BLaER1 (cell line): ENCODE measurements around the gene BAIAP3.

Experiments used
- H3K27ac ChIP-seq: shearing (Covaris generic); formaldehyde crosslinking; 2 replicates; pipeline ENCODE4 v1.8.1; 2022
- H3K27me3 ChIP-seq: shearing (Covaris generic); formaldehyde crosslinking; 2 replicates; pipeline ENCODE4 v1.8.1; 2022
- H3K36me3 ChIP-seq: shearing (Covaris generic); formaldehyde crosslinking; 2 replicates; pipeline ENCODE4 v1.8.1; 2022
- H3K4me1 ChIP-seq: shearing (Covaris generic); formaldehyde crosslinking; 2 replicates; pipeline ENCODE4 v1.8.1; 2022
- H3K4me2 ChIP-seq: shearing (Covaris generic); formaldehyde crosslinking; 2 replicates; pipeline ENCODE4 v1.8.1; 2022
- H3K4me3 ChIP-seq: shearing (Covaris generic); formaldehyde crosslinking; 2 replicates; pipeline ENCODE4 v1.8.1; 2022
- H3K9ac ChIP-seq: shearing (Covaris generic); formaldehyde crosslinking; 2 replicates; pipeline ENCODE4 v1.8.1; 2022
- H3K9me3 ChIP-seq: shearing (Covaris generic); formaldehyde crosslinking; 2 replicates; pipeline ENCODE4 v1.8.1; 2022
- H4K20me1 ChIP-seq: shearing (Covaris generic); formaldehyde crosslinking; 2 replicates; pipeline ENCODE4 v1.8.1; 2022
- Cebpa-rat ChIP-seq: shearing (Covaris generic); IDR thresholded peaks from 2 replicates; pipeline ENCODE4 v1.8.1; 2022

The BAIAP3 gene

DNA sequence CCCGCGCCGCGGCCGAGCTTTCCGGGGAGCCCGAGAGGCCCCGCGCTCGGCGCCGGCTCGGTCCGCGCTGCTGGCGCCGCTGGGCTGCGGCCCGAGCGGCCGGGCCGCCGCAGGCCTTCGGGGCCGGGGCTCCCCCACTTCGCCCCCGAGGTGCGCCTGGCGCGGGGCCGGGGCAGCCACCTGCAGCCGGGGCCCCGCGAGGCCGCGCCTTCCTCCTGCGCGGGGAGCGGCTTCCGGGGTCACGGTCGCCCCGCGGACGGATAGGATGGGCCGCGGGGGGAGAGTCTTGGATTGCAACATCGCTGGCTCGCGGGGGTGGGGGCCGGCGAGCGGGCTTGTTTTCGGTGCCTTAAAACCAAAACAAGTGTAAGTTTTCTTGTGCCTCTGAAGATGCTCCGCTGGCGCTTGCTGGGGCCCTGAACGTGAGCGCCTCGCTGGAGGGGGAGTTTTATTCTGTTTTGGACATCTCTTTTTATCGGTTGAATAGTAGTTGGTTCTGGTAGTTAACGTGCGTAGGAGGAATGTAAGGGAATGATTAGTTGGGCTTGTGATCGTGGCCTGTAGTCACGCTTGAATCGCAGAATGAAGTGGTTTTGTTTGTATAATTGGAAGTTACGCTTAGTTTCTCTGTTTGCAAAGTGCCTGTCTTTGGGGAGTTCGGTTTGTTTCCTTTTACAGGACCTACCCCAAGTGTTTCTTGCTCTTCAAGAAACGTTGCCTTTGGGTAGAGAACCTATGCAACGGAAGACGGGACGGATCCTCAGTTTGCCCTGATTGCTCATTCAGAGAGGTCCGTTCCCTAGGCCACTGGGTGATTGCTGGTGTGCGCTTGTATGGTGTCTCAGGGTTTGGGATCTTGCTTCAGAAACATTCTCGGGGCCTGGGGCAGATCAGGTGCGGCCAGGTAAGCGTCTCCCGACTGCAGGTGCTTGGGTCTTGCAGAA, 23.3 kb upstream of the BAIAP3 start:
- peak overlapping the region; percentile 94 for H3K4me2 ChIP-seq
- peak overlapping the region; percentile 100 for H3K27ac ChIP-seq
- TF ChIP-seq Cebpa-rat = peak; percentile 89
- H3K9me3 ChIP-seq = no peaks in the 10 kb centered on the region
- peaks cover 55% of the 10 kb centered on the region for H4K20me1 ChIP-seq
- H3K4me3 ChIP-seq = peak overlapping the region; percentile 100
- peaks cover 42% of the 10 kb centered on the region for H3K36me3 ChIP-seq
- H3K27me3 ChIP-seq = no peaks in the 10 kb centered on the region
- peak overlapping the region; percentile 100 for H3K9ac ChIP-seq
- peaks cover 48% of the 10 kb centered on the region for H3K4me1 ChIP-seq

DNA sequence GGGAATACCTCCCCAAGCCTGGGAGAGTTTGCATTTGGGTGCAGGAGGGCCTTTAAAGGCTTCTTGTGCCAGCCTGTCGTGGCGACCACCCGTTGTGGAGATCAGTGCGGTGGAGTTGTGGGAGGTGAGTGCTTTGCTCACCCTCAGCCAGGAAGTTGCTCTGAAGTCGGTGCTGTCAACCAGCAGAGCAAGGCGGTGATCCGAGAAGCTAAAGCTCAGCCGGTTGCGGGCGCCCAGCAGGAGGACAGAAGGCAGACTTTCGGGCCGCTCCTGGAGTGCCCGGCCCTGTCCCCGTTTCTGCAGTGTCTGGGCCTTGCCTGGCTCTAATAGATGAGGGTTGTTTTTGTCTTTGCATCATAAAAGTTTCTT, 22.6 kb upstream of the BAIAP3 start:
- no peaks in the 10 kb centered on the region for H3K27me3 ChIP-seq
- H3K4me1 ChIP-seq = peaks cover 41% of the 10 kb centered on the region
- H3K36me3 ChIP-seq = peaks cover 49% of the 10 kb centered on the region
- H3K4me3 ChIP-seq = peak overlapping the region; percentile 100
- H4K20me1 ChIP-seq = peaks cover 62% of the 10 kb centered on the region
- H3K4me2 ChIP-seq = peak overlapping the region; percentile 94
- peak overlapping the region; percentile 100 for H3K27ac ChIP-seq
- H3K9me3 ChIP-seq = no peaks in the 10 kb centered on the region
- no peak for TF ChIP-seq Cebpa-rat
- H3K9ac ChIP-seq = peak overlapping the region; percentile 100

DNA sequence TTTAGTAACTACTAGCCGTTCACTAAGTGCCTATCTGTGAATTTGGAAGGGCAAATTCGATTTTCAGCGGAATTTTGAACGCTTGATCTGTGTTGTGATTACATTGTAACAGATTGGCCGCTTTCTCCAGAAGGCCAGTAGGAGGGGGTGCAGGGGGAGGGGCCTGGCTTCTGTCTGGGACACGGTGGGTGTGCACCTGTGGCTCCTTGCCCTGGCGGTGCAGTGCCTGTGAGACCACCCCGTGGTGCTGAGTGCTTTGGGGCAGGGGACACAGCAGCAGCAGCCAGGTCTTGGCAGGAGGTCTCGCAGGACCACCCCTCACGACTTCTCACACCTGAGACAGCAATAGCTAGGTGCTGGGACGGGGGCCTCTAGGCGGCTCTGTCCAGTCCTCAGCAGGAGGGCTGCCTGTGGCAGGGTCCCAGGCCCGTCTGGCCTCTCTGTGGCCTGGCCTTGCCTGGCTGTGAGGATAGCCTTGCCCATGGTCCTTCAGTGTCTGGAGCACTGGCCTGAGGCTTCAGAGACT, 22.2 kb upstream of the BAIAP3 start:
- H3K27ac ChIP-seq = peak overlapping the region; percentile 52; the same call in 1 of the 2 replicates
- H3K4me3 ChIP-seq = peak overlapping the region; percentile 100
- H3K4me2 ChIP-seq = peak overlapping the region; percentile 94
- peaks cover 53% of the 10 kb centered on the region for H3K36me3 ChIP-seq
- H3K9ac ChIP-seq = peak overlapping the region; percentile 100
- H4K20me1 ChIP-seq = peaks cover 67% of the 10 kb centered on the region
- H3K27me3 ChIP-seq = no peaks in the 10 kb centered on the region
- no peaks in the 10 kb centered on the region for H3K9me3 ChIP-seq
- no peak for TF ChIP-seq Cebpa-rat
- H3K4me1 ChIP-seq = peaks cover 36% of the 10 kb centered on the region

DNA sequence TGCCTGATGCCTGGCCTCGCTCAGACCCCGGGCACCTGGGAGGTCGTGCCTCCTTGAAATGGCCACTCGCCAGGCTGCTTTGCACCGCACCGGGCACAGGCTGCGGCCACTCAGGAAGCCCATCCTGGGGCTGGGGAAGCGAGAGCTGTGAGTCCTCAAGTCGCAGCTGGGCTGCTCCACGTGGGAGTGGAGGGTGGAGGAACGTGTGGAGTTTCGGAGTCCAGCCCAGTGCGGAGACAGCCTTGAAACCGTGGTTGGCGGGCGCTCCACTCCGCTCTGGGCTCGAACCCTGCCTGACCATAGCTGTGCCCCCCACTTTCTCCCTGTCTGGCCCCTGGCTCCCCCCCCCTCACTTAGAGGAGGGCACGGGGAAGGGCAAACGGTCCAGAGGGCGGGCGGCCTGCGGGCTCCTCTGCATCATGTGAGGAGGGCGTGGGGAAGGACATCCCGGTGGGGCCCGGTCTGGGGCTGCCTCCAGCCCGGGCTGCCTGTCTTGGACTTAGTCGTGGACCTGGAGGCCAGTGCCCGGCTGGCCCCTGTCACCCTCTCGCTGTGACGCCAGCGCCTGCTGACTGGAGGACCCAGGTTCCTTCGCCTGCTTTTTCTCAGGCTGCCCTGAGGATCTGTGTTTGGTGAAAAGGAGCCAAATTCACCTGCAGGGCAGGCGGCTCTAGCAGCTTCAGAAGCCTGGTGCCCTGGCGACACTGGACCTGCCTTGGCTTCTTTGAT, 21.5 kb upstream of the BAIAP3 start:
- Histone ChIP-seq H3K4me3 (peak overlapping the region; percentile 100), H3K4me2 (peak overlapping the region; percentile 94), H3K9me3 (no peaks in the 10 kb centered on the region), H3K4me1 (peaks cover 30% of the 10 kb centered on the region), H3K36me3 (peaks cover 60% of the 10 kb centered on the region), H3K27ac (peak overlapping the region; percentile 52; the same call in 1 of the 2 replicates), H4K20me1 (peaks cover 73% of the 10 kb centered on the region), H3K9ac (peak overlapping the region; percentile 100), H3K27me3 (no peaks in the 10 kb centered on the region)
- TF ChIP-seq Cebpa-rat = no peak

DNA sequence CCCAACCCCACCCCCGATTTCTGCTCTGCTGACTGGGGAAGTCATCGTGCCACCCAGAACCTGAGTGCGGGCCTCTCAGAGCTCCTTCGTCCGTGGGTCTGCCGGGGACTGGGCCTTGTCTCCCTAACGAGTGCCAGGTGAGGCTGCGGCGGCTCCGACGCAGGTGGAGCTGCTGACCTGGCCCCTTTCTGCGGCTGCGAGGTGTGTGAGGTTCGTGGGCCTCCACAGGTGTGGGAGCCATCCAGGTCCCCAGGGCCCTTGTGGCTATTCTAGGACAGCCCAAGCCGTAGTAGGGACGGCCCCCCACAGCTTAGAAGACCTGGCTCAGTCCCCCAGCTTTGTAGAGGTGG, 21.0 kb upstream of the BAIAP3 start:
- Histone ChIP-seq H3K4me2 (peak overlapping the region; percentile 94), H3K36me3 (peaks cover 65% of the 10 kb centered on the region)

DNA sequence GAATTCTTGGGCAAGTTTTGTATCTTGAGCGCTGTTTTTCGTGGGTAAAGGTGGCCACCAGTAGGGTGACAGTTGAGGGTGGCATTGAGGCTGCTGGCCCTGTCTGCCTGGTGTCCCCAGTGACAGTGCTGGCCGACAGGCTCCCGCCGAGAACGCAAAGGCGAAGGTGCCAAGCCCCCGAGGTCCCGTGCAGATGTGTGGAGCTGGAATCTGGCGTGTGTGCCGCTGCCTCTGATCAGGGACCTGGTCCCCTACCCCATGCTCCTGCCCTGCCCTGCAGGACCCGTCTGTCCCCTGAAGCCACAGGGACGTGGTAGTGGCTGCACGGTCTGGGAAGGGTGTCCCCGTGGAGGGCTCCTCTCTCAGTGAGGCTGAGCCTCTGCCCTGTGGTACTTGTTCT, 20.5 kb upstream of the BAIAP3 start:
- Histone ChIP-seq H4K20me1 (peaks cover 83% of the 10 kb centered on the region), H3K27ac (no peak overlapping the region), H3K4me1 (peaks cover 26% of the 10 kb centered on the region), H3K27me3 (no peaks in the 10 kb centered on the region), H3K36me3 (peaks cover 70% of the 10 kb centered on the region), H3K9ac (peak overlapping the region; percentile 100; the same call in 1 of the 2 replicates), H3K4me3 (no peak overlapping the region), H3K9me3 (no peaks in the 10 kb centered on the region), H3K4me2 (peak overlapping the region; percentile 94)
- TF ChIP-seq Cebpa-rat = no peak

More for the DNA sequence above, 21.0 kb upstream of the BAIAP3 start:
- H3K4me3 ChIP-seq = peak overlapping the region; percentile 100; the same call in 1 of the 2 replicates
- H3K9me3 ChIP-seq = no peaks in the 10 kb centered on the region
- H4K20me1 ChIP-seq = peaks cover 78% of the 10 kb centered on the region
- H3K27ac ChIP-seq = no peak overlapping the region
- peak overlapping the region; percentile 100 for H3K9ac ChIP-seq
- H3K27me3 ChIP-seq = no peaks in the 10 kb centered on the region
- peaks cover 26% of the 10 kb centered on the region for H3K4me1 ChIP-seq
- TF ChIP-seq Cebpa-rat = no peak

DNA sequence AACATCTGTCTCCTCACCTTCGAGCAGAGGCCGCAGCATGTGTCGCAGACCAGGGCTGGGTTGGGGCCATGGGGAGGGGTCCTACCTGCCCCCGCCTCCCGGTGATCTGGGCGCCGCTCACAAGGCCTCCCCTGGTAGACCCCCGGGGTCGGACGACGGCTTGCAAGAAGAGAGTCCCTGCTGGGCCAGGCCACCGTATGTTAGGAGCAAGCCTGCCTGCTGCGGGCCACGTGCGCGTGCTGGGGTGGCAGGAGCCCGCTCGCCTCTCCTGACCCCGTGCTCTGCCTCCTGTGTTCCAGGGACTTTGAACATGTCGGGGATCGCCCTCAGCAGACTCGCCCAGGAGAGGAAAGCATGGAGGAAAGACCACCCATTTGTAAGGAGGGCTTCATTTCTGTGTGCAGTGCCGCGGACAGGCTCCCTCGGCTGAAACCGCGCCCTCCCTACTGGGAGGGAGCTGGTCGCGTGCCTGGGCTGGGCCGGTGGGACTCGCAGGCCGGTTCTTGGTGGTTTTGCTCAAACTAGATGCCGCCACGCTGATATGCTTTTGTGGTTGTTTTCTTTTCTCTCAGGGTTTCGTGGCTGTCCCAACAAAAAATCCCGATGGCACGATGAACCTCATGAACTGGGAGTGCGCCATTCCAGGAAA, 19.6 kb upstream of the BAIAP3 start:
- no peak overlapping the region for H3K9ac ChIP-seq
- TF ChIP-seq Cebpa-rat = no peak
- no peak overlapping the region; the same call in 1 of the 2 replicates for H3K4me2 ChIP-seq
- H3K27me3 ChIP-seq = no peaks in the 10 kb centered on the region
- peaks cover 92% of the 10 kb centered on the region for H4K20me1 ChIP-seq
- H3K27ac ChIP-seq = no peak overlapping the region
- H3K36me3 ChIP-seq = peaks cover 79% of the 10 kb centered on the region
- peaks cover 26% of the 10 kb centered on the region for H3K4me1 ChIP-seq
- H3K4me3 ChIP-seq = no peak overlapping the region
- H3K9me3 ChIP-seq = no peaks in the 10 kb centered on the region

DNA sequence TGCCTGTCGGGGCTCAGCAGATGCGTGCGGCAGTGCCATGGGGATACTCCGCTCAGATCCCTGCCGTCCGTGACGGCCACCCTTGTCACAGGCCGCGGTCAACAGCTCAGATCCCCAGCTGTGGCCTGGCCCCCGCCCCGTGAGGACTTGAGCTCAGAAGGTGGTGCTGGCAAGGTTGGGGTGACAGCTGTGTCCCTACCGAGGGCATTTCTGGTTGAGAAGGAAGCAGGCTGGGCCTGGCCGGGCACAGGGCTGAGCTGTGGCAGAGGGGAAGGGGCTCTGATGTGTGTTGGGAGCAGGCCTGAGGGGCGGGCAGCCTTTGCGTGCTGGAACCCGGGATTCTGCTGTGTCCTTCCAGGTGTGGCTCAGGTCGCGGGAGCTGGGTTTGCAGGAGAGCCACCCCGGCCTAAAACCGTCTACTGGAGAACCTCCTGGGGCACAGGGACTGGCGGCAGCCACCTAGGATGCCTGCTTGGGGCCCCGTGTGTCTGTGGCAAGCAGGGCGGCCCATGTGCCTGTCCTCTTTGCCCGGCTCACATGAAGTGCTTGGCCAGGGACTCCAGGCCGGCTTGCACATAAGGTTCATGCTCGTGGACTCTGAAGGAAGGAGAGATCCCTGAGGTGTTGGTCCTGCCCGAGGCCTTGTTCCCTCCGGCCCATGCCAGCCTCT, 18.9 kb upstream of the BAIAP3 start:
- Histone ChIP-seq H4K20me1 (peaks cover 99% of the 10 kb centered on the region), H3K9ac (no peak overlapping the region), H3K4me2 (no peak overlapping the region), H3K36me3 (peaks cover 86% of the 10 kb centered on the region), H3K9me3 (no peaks in the 10 kb centered on the region), H3K27ac (no peak overlapping the region), H3K4me3 (no peak overlapping the region), H3K27me3 (no peaks in the 10 kb centered on the region), H3K4me1 (peaks cover 26% of the 10 kb centered on the region)
- no peak for TF ChIP-seq Cebpa-rat
